A673 (cell line): ENCODE results near the gene CNOT4.

Source experiments
- EZH2 ChIP-seq: fragments of 200-600 bp; sonication (generic); IDR thresholded peaks from 2 replicates; pipeline ENCODE4 v1.6.1; 2017; ENCODE audit warnings: borderline replicate concordance, low read depth, mild to moderate bottlenecking, mixed read lengths, antibody characterized with exemption, low read length; ENCODE audit not compliant: poor library complexity, severe bottlenecking
- TF ChIP-seq, protein P1 (sequence below): fragments of 300-800, 200-600 bp; sonication (generic); conservative IDR thresholded peaks from 2 replicates; pipeline ENCODE4 v1.5.1; 2017; ENCODE audit warnings: low read depth, mild to moderate bottlenecking, antibody characterized with exemption, low read length, moderate library complexity, mixed read lengths

DNA sequence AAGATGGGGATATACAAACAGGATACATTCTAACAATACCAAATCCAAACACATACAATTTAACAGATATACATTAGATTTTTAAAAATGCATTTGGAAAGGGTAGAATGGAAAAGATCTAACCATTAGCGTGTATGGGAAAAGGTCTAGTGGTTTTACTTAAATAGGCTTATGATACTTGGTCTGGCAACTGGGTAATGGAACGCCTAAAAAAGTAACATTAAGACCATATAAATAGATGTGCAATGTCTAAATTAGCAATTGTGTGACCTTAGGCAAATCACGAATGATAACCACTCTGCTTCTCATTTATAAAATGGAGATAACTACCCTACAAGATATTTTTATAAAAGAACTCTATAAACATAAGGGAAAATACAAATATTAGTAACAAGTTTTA is 135.2 kb downstream of the CNOT4 start:
- TF ChIP-seq, protein P1, sequence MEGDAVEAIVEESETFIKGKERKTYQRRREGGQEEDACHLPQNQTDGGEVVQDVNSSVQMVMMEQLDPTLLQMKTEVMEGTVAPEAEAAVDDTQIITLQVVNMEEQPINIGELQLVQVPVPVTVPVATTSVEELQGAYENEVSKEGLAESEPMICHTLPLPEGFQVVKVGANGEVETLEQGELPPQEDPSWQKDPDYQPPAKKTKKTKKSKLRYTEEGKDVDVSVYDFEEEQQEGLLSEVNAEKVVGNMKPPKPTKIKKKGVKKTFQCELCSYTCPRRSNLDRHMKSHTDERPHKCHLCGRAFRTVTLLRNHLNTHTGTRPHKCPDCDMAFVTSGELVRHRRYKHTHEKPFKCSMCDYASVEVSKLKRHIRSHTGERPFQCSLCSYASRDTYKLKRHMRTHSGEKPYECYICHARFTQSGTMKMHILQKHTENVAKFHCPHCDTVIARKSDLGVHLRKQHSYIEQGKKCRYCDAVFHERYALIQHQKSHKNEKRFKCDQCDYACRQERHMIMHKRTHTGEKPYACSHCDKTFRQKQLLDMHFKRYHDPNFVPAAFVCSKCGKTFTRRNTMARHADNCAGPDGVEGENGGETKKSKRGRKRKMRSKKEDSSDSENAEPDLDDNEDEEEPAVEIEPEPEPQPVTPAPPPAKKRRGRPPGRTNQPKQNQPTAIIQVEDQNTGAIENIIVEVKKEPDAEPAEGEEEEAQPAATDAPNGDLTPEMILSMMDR = no peak
- TF ChIP-seq EZH2 = no peak
